Measurements from ENCODE around the gene PCBD2.
"Not testable (repeated sequence)": the region's sequence is repeated elsewhere in the genome, so short reads cannot be mapped to it uniquely, and the experiment has no call there.

Gene PCBD2

GRCh38 chr5:134904610-134905245 lies at the start of gene PCBD2:
Gene PCBD2, plus strand, starts transcription at chr5:134905131. Its CDS starts 9 bp downstream, at chr5:134905140.
- DNase-seq (ENCODE audit: low read depth in 2 of 2), result peak; percentile 90 to 91

- DNase-seq (ENCODE audit: low read depth in 2 of 2), result not testable (repeated sequence)
Observed at GRCh38 chr5:134856465-134856864, 48.5 kb upstream of the PCBD2 start.

- no peak for DNase-seq (ENCODE audit: low read depth in 2 of 2)
Observed at GRCh38 chr5:134857401-134857800, 47.5 kb upstream of the PCBD2 start.

GRCh38 chr5:134864707-134865106 lies 40.2 kb upstream of the PCBD2 start:
- DNase-seq (ENCODE audit: low read depth in 2 of 2), result no peak

- DNase-seq (ENCODE audit: low read depth in 2 of 2), result peak; percentile 8 to 12
Observed at GRCh38 chr5:134873494-134873893, 31.4 kb upstream of the PCBD2 start.

- DNase-seq (ENCODE audit: low read depth in 2 of 2), result peak; percentile 71 to 74
Observed at GRCh38 chr5:134873987-134874830, 30.7 kb upstream of the PCBD2 start, which contains the start of gene TXNDC15. Gene TXNDC15, plus strand, starts transcription at chr5:134874371. Its CDS starts 57 bp downstream, at chr5:134874428.

GRCh38 chr5:134874831-134875655 lies 29.9 kb upstream of the PCBD2 start:
- DNase-seq (ENCODE audit: low read depth in 2 of 2), result peak; percentile 18 to 23

GRCh38 chr5:134877159-134877558 lies 27.8 kb upstream of the PCBD2 start:
- DNase-seq (ENCODE audit: low read depth in 2 of 2), result no peak

GRCh38 chr5:134878403-134878802 lies 26.5 kb upstream of the PCBD2 start:
- DNase-seq (ENCODE audit: low read depth in 2 of 2), result no peak

- no peak for DNase-seq (ENCODE audit: low read depth in 2 of 2)
Observed at GRCh38 chr5:134879456-134879855, 25.5 kb upstream of the PCBD2 start.

- not testable (repeated sequence) for DNase-seq (ENCODE audit: low read depth in 2 of 2)
Observed at GRCh38 chr5:134880937-134881336, 24.0 kb upstream of the PCBD2 start.

GRCh38 chr5:134881711-134882110 lies 23.2 kb upstream of the PCBD2 start:
- not testable (repeated sequence) for DNase-seq (ENCODE audit: low read depth in 2 of 2)

- no peak for DNase-seq (ENCODE audit: low read depth in 2 of 2)
Observed at GRCh38 chr5:134887593-134888159, 17.3 kb upstream of the PCBD2 start.

- DNase-seq (ENCODE audit: low read depth in 2 of 2), result no peak
Observed at GRCh38 chr5:134889335-134889734, 15.6 kb upstream of the PCBD2 start.

GRCh38 chr5:134891473-134891872 lies 13.5 kb upstream of the PCBD2 start:
- DNase-seq (ENCODE audit: low read depth in 2 of 2), result no peak

- no peak for DNase-seq (ENCODE audit: low read depth in 2 of 2)
Observed at GRCh38 chr5:134892282-134892681, 12.6 kb upstream of the PCBD2 start.

- no peak for DNase-seq (ENCODE audit: low read depth in 2 of 2)
Observed at GRCh38 chr5:134892926-134893325, 12.0 kb upstream of the PCBD2 start.

GRCh38 chr5:134893748-134894505 lies 11.0 kb upstream of the PCBD2 start:
- DNase-seq (ENCODE audit: low read depth in 2 of 2), result no peak

- no peak for DNase-seq (ENCODE audit: low read depth in 2 of 2)
Observed at GRCh38 chr5:134902071-134902801, 2.7 kb upstream of the PCBD2 start.
